Medulla oblongata (tissue), 1 donor: ENCODE results near the gene BZW2.

Experiments
- DNase-seq: peaks from one replicate; pipeline ENCODE4 v3.0.0-alpha.2; 2015; ENCODE audit errors: extremely low spot score

Gene BZW2

DNA sequence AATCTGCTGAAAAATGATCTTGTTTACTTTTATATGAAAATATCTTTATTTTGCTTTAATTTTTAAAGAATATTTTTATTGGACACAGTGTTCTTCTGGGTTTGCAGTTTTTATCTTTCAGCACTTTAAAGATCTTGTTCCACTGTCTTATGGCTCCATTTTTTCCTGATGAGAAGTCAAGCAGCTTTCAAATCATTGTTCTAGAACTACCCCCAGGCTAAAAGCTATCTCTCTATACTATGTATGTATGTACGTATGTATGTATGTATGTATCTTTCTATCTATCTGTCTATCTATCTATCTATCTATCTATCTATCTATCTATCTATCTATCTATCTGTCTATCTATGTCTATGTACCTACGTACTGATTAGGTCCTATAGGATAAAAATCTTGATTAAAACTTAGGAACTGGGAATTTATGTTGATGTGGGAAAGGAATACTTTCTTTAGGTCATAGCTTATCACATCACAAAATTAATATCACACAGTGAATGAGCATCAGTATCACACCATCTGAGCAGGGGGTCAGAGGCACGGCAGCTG lies 72.2 kb downstream of the BZW2 start:
- DNase-seq: no peak

DNA sequence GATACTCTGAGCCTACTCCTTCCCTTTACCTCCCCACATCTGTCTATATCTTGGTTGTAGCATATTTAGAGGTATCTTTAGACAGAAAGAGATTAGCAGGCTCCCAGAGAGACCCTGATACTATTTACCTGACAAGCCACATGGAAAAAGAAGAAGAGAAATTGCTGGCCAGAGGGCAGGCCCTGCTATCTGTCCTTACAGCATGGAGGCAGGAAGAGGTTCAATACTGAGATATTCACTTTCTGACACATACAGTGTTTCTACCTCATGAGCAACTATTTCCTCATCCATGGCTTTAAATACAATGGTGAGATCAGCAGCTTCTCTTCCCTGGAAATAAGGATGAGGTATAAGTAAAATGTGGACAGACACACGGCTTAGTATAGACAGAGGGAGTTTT lies 73.7 kb downstream of the BZW2 start:
- no peak for DNase-seq

GRCh38 chr7:16721541-16721940 lies 75.6 kb downstream of the BZW2 start:
- DNase-seq: no peak

DNA sequence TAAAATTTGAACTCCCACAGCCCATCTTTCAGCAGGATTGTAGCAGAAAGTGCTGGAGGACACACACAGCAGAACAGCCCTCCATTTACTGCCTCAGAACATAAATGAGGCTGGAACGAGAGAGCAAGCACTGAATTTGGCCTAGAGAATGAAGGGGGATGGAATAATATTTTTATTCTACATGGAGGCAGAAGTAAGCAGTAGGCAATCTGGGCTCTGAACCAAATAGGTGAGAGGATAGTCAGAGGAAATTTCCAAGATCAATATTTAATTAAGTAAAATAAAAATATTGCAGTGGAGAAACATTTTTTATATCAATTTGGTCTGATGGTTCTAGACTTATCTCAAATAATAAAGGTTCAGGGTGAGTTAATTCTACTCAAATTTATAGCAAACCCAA lies 78.4 kb downstream of the BZW2 start:
- DNase-seq: no peak

DNA sequence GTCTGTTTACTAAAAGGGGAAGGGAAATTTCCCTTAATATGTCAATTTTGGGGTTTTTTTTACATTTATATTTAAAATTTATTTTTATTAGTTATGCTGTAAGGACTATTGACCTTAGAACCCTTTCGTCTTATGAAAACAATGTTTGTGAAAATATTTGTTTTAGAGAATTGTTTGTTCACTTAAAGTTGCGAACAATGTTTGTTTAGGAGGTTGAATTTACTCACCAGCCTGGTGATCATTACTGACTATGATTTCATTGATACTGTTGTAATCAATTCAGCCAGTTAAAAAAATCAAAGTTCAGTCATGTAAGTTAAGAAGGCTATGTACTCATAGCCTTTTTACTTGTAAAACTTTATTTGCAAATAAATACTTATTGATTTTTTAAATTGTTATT lies 80.2 kb downstream of the BZW2 start:
- DNase-seq: no peak

DNA sequence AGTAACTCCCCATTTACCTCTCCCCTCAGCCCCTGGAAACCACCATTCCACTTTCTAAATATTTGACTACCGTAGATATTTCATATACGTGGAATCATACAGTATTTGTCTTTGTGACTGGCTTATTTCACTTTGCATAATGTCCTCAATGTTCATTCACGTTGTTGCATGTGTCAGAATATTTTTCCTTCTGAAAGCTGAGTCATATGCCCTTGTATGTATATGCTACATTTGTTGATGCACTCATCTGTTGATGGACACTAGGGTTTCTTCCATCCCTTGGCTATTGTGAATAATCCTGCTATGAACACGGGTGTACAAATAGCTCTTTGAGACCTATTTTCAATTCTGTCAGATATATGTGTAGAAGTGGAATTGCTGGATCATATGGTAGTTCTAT lies 81.8 kb downstream of the BZW2 start:
- no peak for DNase-seq

DNA sequence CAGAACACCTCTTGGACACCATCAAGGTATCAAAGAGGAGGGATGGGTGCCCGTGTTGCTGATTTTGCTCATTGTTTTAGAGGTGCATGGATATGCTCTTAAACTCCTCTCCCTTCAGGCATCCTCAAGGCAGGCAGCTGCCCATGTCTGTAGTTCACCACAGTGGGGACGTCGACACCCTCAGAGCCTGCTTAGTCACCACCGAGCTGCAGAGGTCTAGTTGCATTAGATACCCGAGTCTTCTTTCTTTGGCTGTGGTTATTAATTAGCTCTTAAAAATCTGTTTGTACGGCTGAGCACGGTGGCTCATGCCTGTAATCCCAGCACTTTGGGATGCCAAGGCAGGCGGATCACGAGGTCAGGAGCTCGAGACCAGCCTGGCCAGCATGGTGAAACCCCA lies 82.8 kb downstream of the BZW2 start:
- no peak for DNase-seq

GRCh38 chr7:16729541-16729940 lies 83.6 kb downstream of the BZW2 start:
- no peak for DNase-seq

GRCh38 chr7:16730937-16731336 lies 85.0 kb downstream of the BZW2 start:
- DNase-seq: no peak

- no peak for DNase-seq
These were observed 86.8 kb downstream of the BZW2 start for GRCh38 chr7:16732828-16733227.

- DNase-seq: no peak
These were observed 88.3 kb downstream of the BZW2 start for GRCh38 chr7:16734148-16734726.

GRCh38 chr7:16735020-16735419 lies 89.0 kb downstream of the BZW2 start:
- no peak for DNase-seq

DNA sequence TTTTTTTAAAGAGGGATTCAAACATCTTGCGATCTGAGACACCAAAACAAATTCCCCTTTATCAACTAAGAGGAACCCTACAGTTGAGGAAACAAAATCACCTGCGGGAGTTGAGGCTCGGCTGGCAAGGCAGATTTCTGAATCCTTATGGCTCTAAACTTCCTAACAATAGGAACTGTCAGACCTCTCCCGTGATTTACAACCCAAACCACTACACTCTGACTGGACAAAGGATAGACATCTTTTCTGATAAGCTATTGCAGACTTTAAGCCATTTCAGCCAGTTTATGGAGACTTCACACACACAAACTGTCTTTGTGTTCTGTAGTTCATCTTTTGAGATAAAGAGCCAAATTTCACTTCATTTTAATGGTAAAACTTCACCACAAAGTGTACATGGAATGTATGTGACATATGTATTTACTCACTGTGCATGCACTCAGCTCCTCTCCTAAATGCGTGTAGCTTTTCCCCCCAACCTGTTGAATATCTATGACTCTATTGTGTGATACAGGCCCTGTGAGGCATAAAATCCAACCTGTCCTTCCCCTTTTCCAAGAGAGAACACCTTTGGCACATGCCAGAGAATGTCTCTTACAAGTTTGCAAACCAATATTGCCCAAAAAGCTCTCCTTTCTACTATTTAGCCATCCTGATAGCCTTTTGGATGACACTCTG lies 92.2 kb downstream of the BZW2 start:
- DNase-seq: no peak

GRCh38 chr7:16739863-16740622 lies 94.1 kb downstream of the BZW2 start:
- DNase-seq: no peak

DNA sequence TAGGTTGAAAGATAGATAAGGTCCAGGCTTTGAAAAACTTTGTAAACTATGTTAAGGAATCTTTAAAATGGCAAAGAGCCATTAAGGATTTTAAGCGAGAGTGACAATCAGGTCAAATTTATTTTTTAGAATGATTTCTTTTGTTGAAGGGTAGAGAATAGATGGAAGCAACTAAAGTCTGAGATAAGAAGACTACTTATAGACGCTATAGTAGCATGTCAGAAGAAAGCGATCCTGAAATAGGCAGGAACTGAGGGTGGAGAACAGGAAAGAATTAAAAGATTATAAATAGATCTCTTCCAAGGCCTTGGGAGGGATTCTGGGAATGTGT lies 94.6 kb downstream of the BZW2 start:
- no peak for DNase-seq

DNA sequence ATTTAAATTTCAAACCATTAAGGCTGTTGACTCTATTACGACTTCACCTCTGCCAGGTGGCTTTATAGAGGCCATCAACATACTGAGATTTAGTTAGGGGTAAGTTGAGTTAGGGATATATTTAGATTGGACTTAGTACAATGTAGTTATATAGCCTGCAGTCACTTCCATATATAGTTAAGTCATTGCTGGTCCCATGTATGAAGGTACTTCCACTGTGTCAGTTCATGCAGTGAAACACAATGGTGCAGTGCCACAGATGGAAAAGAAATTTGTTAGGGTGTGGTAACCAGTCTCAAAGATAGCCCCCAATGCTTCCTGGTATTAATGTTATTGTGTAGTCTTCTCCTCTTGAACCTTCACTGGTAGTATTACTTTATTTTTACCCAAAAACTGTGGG lies 95.0 kb downstream of the BZW2 start:
- no peak for DNase-seq

DNA sequence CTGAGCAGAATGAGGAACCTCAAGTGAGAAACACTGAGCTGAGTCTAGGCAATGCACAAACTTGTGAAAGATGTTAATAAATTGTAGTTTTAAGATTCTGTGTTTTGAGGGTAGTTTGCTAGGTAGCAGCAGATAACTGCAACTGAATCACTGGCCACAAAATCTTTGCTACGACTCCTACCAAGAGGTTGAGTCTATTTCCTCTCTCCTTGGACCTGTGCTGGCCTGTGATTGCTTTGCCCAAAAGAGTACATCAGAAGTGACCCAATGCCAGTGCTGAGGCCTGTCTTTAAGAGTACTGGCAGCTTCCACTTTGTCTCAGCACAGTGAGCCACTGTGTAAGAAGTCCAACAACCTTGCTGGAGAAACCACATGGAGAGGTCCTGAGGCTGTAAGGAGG lies 95.7 kb downstream of the BZW2 start:
- DNase-seq: no peak

DNA sequence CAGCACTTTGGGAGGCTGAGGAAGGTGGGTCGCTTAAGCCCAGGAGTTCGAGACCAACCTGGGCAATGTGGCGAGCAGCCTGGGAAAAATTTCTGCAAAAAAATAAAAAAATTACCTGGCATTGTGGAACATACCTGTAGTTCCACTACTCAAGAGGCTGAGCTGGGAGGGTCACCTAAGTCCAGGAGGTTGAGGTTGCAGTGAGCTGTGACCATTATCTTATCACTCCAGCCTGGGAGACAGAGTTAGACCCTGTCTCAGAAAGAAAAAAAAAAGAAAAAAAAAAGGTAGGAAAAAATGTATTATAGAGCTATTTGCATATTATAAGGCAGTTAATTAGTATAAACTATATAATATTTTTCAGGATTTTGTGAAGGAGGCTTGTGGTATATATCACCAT lies 96.6 kb downstream of the BZW2 start:
- DNase-seq: no peak

- no peak for DNase-seq
These were observed 97.3 kb downstream of the BZW2 start for GRCh38 chr7:16743236-16743635.

- no peak for DNase-seq
These were observed 98.7 kb downstream of the BZW2 start for GRCh38 chr7:16744518-16745250.

DNA sequence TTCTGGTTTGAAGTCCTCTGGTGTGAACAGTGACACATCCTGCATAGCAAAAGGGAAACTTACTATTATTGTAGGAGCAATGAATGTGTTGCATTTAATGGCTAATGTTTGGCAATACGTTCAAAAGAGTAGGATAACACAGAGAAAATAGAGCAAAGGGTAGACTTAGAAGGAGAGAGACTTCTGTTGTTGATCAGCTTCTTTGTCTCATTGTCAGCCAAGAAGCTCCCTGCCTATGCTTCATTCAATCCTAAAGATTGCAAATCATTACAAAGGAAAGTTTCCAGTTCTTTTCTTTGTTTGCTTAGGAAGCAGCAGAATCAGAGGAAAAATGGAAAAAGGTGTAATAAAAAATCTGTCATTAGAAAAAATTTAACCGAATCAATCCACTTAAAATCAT lies 99.7 kb downstream of the BZW2 start:
- no peak for DNase-seq

DNA sequence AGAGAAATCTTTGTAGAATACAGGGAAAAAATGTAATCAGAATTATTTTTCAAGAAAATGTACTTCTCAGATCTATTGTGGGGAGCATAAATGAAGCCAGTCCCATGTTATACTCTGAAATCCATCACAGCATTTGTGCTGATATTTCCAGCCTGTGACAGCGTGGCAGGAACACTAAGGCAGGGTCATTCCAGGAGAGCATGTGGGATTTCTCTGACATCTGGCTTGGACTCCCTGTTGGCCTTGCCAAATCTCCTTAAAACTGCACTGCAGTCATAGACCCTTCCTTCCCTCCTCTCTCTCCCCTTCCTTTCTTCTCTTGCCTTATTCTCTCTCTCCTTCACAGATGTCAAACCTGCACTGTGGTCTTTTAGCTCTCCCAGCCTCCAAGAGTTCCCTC lies 101.1 kb downstream of the BZW2 start:
- no peak for DNase-seq
